ENCODE measurements around the gene STK26. TPM values are rescaled to one million over a fixed set of nuclear protein-coding genes. Genes with fewer than 3 reads are reported as not detected.
"Not testable (repeated sequence)": the region's sequence is repeated elsewhere in the genome, so short reads cannot be mapped to it uniquely, and the experiment has no call there.

Gene STK26
- polyA plus RNA-seq, 1 donor from 2014 or later, result 8.8 TPM

- TF ChIP-seq RAD21 (conservative IDR thresholded peaks at IDR 0.05) (no peak), EZH2 (IDR thresholded peaks at IDR 0.05; ENCODE audit: borderline replicate concordance, insufficient read depth, low read length, poor library complexity, severe bottlenecking) (no peak), TAF1 (IDR thresholded peaks at IDR 0.05; ENCODE audit: low read depth) (no peak), POLR2AphosphoS5 (IDR thresholded peaks at IDR 0.05) (no peak), MXI1 (conservative IDR thresholded peaks at IDR 0.05; ENCODE audit: poor library complexity, severe bottlenecking) (no peak), CTCF (IDR thresholded peaks at IDR 0.05; ENCODE audit: poor library complexity, severe bottlenecking) (no peak), EP300 (conservative IDR thresholded peaks at IDR 0.05; ENCODE audit: poor library complexity, severe bottlenecking) (no peak), REST (IDR thresholded peaks at IDR 0.05; ENCODE audit: borderline replicate concordance) (no peak), SMC3 (conservative IDR thresholded peaks at IDR 0.05; ENCODE audit: poor library complexity) (no peak)
- Histone ChIP-seq H3K4me2 (ENCODE audit: low read length) (no peak overlapping the region), H3K36me3 (ENCODE audit: insufficient read depth, low read length) (no peaks in the 10 kb centered on the region)
Observed at GRCh38 chrX:132009350-132009749, 13.8 kb upstream of the STK26 start.

GRCh38 chrX:132010213-132010612, 12.9 kb upstream of the STK26 start:
- H3K9me3 ChIP-seq (ENCODE audit: low read length); H3K79me2 ChIP-seq (replicated peaks; ENCODE audit: insufficient read depth, low read length); H3K36me3 ChIP-seq (ENCODE audit: insufficient read depth, low read length); H3K4me3 ChIP-seq (ENCODE audit: low read length); H3K9ac ChIP-seq (ENCODE audit: low read length); H2AFZ ChIP-seq (ENCODE audit: low read depth, low read length); H3K27me3 ChIP-seq (ENCODE audit: insufficient read depth, low read depth, low read length); H3K9me2 ChIP-seq (ENCODE audit: insufficient read depth, low read length); H3K27ac ChIP-seq (ENCODE audit: low read length); H3K4me2 ChIP-seq (ENCODE audit: low read length); H4K20me1 ChIP-seq (ENCODE audit: insufficient read depth); H3F3A ChIP-seq (ENCODE audit: insufficient read depth, low read length, poor library complexity, severe bottlenecking): not testable (repeated sequence)

More at GRCh38 chrX:132009350-132009749, 13.8 kb upstream of the STK26 start:
- no peaks in the 10 kb centered on the region for H3K9me2 ChIP-seq (ENCODE audit: insufficient read depth, low read length)
- no peak overlapping the region for H3K9ac ChIP-seq (ENCODE audit: low read length)
- H3F3A ChIP-seq (ENCODE audit: insufficient read depth, low read length, poor library complexity, severe bottlenecking), result no peaks in the 10 kb centered on the region
- no peak overlapping the region for H3K4me3 ChIP-seq (ENCODE audit: low read length)
- H3K27ac ChIP-seq (ENCODE audit: low read length), result no peak overlapping the region
- H3K27me3 ChIP-seq (ENCODE audit: insufficient read depth, low read depth, low read length), result no peaks in the 10 kb centered on the region
- H2AFZ ChIP-seq (ENCODE audit: low read depth, low read length), result no peak overlapping the region
- H3K9me3 ChIP-seq (ENCODE audit: low read length), result no peaks in the 10 kb centered on the region
- no peaks in the 10 kb centered on the region for H4K20me1 ChIP-seq (ENCODE audit: insufficient read depth)
- no peaks in the 10 kb centered on the region for H3K79me2 ChIP-seq (replicated peaks; ENCODE audit: insufficient read depth, low read length)

DNA sequence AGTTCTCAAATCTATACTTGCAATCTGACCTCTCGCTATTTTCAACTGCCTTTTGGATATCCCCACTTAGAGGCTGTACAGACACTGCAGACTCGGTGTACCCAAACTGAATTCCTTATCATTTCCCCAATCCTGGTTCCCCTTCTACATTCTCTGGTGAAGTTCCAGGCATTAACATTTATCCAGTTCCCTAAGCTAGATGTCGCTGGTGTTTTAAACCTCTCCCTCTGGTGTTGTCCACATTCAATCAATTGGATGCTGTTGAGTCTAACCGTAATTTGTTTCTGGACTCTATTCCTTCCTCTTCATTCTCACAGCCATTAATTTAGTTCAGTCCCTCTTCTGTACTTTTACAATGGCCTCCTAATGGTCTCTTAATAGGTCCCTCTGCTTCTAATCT, 7.2 kb upstream of the STK26 start:
- H3K4me2 ChIP-seq (ENCODE audit: low read length), result no peak overlapping the region
- no peak for TF ChIP-seq EP300 (conservative IDR thresholded peaks at IDR 0.05; ENCODE audit: poor library complexity, severe bottlenecking)
- no peak for TF ChIP-seq RAD21 (conservative IDR thresholded peaks at IDR 0.05)
- no peak for TF ChIP-seq SMC3 (conservative IDR thresholded peaks at IDR 0.05; ENCODE audit: poor library complexity)
- TF ChIP-seq REST (IDR thresholded peaks at IDR 0.05; ENCODE audit: borderline replicate concordance), result no peak
- no peak for TF ChIP-seq MXI1 (conservative IDR thresholded peaks at IDR 0.05; ENCODE audit: poor library complexity, severe bottlenecking)
- TF ChIP-seq CTCF (IDR thresholded peaks at IDR 0.05; ENCODE audit: poor library complexity, severe bottlenecking), result no peak
- TF ChIP-seq TAF1 (IDR thresholded peaks at IDR 0.05; ENCODE audit: low read depth), result no peak
- no peak for TF ChIP-seq POLR2AphosphoS5 (IDR thresholded peaks at IDR 0.05)
- TF ChIP-seq EZH2 (IDR thresholded peaks at IDR 0.05; ENCODE audit: borderline replicate concordance, insufficient read depth, low read length, poor library complexity, severe bottlenecking), result no peak

More for the DNA sequence above, 7.2 kb upstream of the STK26 start:
- H3K27me3 ChIP-seq (ENCODE audit: insufficient read depth, low read depth, low read length), result no peaks in the 10 kb centered on the region
- no peak overlapping the region for H3K27ac ChIP-seq (ENCODE audit: low read length)
- no peak overlapping the region for H3K9ac ChIP-seq (ENCODE audit: low read length)
- H3F3A ChIP-seq (ENCODE audit: insufficient read depth, low read length, poor library complexity, severe bottlenecking), result no peaks in the 10 kb centered on the region
- no peaks in the 10 kb centered on the region for H3K9me3 ChIP-seq (ENCODE audit: low read length)
- H4K20me1 ChIP-seq (ENCODE audit: insufficient read depth), result no peaks in the 10 kb centered on the region
- no peaks in the 10 kb centered on the region for H3K9me2 ChIP-seq (ENCODE audit: insufficient read depth, low read length)
- no peaks in the 10 kb centered on the region for H3K79me2 ChIP-seq (replicated peaks; ENCODE audit: insufficient read depth, low read length)
- no peak overlapping the region for H2AFZ ChIP-seq (ENCODE audit: low read depth, low read length)
- H3K36me3 ChIP-seq (ENCODE audit: insufficient read depth, low read length), result no peaks in the 10 kb centered on the region
- H3K4me3 ChIP-seq (ENCODE audit: low read length), result no peak overlapping the region
